Activated naive CD4-positive, alpha-beta T cell treated with anti-CD3 and anti-CD28 coated beads, Interleukin-2, amount 10 ng/mL, durations not matched to agents 5 hours and 36 hours (primary cell): Measurements from ENCODE around the gene CHRND. TPM values are rescaled to one million over a fixed set of nuclear protein-coding genes. Genes with fewer than 3 reads are reported as not detected.

Experiments
- total RNA-seq, 2 experiments: library from RNA; stranded (reverse); gene quantifications; one replicate each; pipeline ENCODE4 v1.2.3, GENCODE V29; 2021

The CHRND gene
- total RNA-seq, result not detected

DNA sequence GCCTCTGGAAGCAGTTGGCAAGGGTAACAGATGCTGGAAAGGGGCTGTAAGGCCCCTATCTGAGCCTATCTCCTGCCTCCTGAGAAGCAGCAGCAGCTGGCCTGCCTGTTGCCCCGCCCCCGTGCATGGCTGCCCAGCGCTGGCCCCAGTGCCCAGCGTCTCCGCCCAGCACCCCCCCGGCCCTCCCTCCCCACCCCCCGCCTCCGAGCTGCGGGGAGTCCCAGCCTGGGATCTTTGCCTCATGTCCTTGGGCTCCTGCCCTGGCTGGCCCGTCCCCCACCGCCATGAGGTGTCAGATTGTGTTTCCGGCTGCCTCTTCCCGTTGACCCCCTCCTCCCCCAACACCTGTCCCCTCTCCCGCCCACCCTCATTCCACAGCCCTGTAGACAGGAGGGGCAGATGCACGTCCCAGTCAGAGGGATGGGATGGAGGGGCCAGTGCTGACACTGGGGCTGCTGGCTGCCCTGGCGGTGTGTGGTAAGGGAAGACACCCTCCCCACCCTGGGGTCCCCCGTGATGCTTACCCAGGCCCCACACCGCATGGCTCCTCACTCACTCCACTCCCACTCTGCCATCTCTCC lies at the start of gene CHRND:
Gene CHRND (plus strand): TSS at position 370 of the 581 bp plus-strand sequence. CDS start 56 bp downstream, at position 426.

GRCh38 chr2:232487385-232488096 lies 38.4 kb upstream of the CHRND start, which contains the start of gene ECEL1:
TSS of gene ECEL1 (minus strand) at chr2:232487834. CDS start at chr2:232486653, 1,181 bp downstream.

GRCh38 chr2:232519581-232520438 lies 6.2 kb upstream of the CHRND start, which contains the start of gene PRSS56:
TSS of gene PRSS56 (plus strand) at chr2:232520388. CDS start at chr2:232520599, 211 bp downstream.

GRCh38 chr2:232539298-232540231 lies 13.6 kb downstream of the CHRND start, which contains the start of gene CHRNG:
TSS of gene CHRNG (plus strand) at chr2:232539692. CDS start at chr2:232539748, 56 bp downstream.

GRCh38 chr2:232550354-232551249 lies 24.6 kb downstream of the CHRND start, which contains the start of the genes EIF4E2 and TIGD1:
TSS of gene EIF4E2 (plus strand) at chr2:232550689. CDS start at chr2:232550725, 36 bp downstream.
TSS of gene TIGD1 (minus strand) at chr2:232550557. CDS start at chr2:232549882, 675 bp downstream.

Other genes starting within 250 kb of the CHRND start
- not detected for gene ALPP, start 147.4 kb upstream of the CHRND start, total RNA-seq
- not detected for gene ALPG, start 119.3 kb upstream of the CHRND start, total RNA-seq
- gene ALPI, start 70.0 kb upstream of the CHRND start, total RNA-seq, result not detected
- not detected for gene ECEL1, start 38.3 kb upstream of the CHRND start, total RNA-seq
- gene PRSS56, start 5.8 kb upstream of the CHRND start, total RNA-seq, result not detected
- gene CHRNG, start 13.5 kb downstream of the CHRND start, total RNA-seq, result not detected
- gene TIGD1, start 24.4 kb downstream of the CHRND start, total RNA-seq, result 10 to 100 TPM; 10.1 TPM
- gene EIF4E2, start 24.5 kb downstream of the CHRND start, total RNA-seq, result 10 to 100 TPM; 72.2 to 73.3 TPM
- gene EFHD1, start 107.4 kb downstream of the CHRND start, total RNA-seq, result 1 to 10 TPM; 7.1 to 8.2 TPM
- gene GIGYF2, start 171.2 kb downstream of the CHRND start, total RNA-seq, result 10 to 100 TPM; 65.6 to 66.0 TPM